Measurements from ENCODE around the gene PLD1. TPM values are rescaled to one million over a fixed set of nuclear protein-coding genes. Genes with fewer than 3 reads are reported as not detected.

Gene PLD1
- total RNA-seq, 1 donor from 2014 or later = 81.0 TPM

DNA sequence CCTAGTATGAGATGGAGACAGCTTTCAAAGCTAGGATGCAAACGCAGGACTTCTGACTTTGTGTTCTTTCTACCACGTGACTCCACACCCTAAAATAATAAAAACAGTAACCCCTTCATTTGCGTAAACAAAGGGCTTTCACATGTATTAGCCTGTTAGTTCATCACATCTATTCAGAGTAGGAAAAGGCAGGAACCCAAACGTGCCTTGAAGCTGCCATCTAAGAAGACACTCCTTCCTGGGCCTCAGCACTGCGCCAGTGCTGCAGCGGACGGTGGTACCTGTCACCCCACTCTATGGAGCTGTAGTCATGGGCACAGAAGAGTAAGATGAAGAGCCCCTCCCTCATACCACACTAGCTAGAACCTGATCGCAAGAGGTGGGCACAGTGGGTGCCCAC lies 34.3 kb downstream of the PLD1 start:
- DNase-seq (ENCODE audit: low read depth, low spot score) = no peak

DNA sequence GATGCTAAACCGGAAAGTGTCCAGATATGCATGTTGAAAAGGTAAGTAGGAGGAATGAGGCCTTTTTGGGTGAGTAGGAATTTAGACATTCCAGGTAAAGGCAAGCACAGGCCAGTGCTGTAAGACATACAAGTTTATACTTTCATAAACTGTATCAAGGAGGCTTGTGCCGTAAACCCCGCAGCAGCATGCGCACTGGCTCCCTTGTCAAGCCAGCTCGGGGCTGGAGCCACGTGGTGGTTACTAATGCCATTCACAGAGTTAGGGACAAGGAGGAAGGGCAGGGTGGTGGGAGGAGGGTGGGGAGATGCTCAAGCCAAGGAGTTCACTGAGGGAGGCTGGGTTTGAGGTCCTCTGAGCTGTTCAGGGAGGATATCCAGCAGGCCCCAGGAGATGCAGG lies 35.8 kb downstream of the PLD1 start:
- no peak for DNase-seq (ENCODE audit: low read depth, low spot score)

DNA sequence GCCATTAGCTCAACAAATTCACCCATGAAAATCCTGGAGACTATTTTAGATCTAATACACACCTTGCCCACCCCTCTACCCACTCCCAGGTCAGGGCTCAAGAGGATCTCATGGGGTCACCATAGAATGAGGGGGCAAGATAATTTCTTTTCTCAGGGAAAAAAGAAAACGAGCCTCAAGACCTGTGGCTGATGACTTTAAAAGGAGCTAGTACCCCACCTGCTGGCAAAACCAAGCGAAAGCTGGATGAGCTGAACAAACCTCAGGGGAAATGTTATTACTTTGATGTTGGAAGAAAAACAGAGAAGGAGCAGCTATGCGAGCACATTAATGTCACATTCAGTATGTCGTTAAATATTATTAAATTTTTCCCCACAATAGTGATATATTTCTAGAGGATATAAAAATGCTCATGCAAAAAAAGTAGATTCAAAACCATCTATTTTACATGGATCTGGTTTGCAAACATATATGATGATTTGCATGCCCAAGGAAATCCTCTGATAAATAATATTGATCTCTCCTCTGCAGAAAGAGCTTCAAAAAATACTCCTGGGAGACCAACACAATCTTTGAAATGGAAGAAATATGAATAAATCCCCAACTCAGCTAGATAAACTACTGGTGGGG lies 37.7 kb downstream of the PLD1 start:
- no peak for DNase-seq (ENCODE audit: low read depth, low spot score)

DNA sequence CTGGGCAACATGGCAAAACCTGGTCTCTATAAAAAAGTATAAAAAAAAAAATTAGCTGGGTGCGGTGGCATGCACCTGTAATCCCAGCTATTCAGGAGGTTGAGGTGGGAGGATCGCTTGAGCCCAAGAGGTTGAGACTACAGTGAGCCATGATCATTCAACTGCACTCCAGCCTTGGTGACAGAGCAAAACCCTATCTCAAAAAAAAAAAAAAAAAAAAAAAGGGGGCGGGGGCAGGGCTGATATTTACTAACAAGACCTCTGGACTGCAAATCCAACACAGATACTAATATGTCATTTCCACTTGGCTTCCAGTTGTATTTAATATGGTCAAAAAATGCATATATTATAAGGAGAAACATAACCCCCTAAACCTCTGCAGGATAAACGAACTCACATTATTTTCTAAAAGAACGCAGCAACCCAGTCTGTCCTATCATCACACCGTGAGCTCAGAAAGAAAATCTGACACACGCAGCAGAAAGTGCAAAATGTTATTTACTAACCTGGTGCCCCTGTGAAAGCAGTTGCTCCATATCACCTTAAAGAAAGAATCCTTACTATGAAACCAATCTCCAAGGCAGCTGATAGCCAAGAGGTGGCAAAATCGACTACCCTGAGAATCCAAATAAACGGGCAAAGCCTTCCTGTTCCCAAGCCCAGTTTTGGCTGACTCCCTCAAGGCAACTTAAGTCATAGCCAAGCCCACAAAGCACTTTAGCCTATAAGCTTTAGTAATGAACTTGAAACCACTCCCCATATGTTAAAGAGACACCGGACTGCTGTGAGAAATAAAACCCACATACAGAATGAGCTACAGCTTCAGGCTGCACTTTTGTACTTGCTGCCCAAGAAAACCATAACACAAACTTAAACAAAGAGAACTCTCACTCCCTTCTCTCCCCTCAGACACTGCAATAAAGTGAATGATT lies 39.3 kb downstream of the PLD1 start:
- peak; percentile 63 for DNase-seq (ENCODE audit: low read depth, low spot score)

DNA sequence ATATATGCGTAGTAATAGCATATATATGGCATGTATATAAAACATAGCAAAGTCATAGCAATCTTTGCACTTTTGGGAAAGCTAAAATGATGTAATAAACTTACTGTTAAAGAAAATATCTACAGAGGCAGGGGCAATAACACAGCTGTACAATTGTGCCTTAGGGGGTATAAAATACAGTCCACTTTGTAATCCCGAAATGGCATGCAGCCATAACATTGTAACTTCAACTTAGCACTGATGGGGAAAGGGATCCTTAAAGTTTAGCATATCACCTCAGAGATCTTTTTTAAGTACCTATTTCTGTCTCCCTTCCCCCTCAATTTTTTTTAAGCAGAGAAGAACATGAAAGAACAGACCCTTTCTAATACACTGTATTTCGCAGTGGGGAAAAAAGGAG lies 40.8 kb downstream of the PLD1 start:
- no peak for DNase-seq (ENCODE audit: low read depth, low spot score)

DNA sequence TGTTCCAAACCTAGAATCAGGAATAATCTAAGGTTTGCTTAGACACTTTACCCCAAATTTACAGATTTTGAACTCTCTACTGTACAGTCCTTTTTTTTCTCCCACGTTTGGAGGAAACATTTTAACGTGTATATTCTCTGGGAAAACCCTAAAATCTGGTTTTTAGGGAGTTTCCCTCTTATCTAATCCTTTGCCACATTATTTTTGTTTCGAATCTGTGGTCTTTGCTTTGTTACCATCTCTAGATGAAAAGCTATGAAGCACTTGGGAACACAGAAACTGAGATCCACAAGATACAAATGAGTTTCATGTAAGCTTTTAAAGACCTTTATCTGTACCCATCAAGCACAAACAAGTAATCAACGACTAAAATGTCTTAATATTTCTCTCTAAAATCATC lies 41.3 kb downstream of the PLD1 start:
- DNase-seq (ENCODE audit: low read depth, low spot score) = no peak

DNA sequence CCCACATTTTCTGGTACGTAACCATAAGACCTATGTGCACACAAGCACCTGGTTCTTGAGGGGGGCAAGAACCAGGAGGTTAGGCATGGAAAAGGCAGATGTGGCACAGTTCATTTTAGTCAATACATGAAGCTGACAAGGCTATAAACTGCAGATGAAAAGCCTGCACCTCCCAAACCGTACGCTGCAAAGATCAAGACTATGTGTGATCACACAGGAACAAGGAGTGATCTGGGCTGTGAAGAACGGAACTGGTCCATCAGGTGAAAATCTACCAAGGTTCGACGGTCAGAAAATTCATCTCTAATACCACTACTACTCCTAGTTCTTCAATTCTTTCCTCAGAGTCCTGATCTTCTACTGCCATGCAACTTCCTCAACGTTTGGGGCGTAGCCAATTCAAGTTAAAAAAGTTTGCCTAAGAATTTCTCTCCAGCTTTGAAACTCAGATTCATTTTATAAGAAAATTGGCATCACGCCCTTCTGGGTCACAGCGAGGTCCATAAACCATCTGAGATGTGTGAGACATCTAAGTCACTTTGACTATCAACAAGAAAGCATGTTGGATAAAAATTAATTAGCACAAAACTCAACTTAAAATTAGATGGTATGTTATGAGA lies 41.9 kb downstream of the PLD1 start:
- DNase-seq (ENCODE audit: low read depth, low spot score) = no peak

DNA sequence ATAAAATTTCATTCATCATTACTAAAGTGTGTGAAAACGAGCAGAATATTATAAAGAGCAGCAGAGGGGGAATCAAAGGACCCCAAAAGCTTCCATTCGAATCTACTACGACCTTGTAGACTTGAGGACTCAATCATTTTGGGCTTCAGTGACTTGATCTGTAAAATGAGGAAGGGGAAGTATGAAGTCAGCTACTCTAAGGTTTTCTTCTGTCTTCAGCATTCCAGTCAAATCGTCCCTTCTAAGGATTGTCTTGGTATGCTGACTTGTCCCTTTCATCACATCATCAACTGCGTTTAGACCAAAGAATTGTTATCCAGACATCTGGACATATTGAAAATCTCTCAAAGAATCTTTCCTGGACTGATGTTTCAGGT lies 44.8 kb downstream of the PLD1 start:
- DNase-seq (ENCODE audit: low read depth, low spot score) = no peak

DNA sequence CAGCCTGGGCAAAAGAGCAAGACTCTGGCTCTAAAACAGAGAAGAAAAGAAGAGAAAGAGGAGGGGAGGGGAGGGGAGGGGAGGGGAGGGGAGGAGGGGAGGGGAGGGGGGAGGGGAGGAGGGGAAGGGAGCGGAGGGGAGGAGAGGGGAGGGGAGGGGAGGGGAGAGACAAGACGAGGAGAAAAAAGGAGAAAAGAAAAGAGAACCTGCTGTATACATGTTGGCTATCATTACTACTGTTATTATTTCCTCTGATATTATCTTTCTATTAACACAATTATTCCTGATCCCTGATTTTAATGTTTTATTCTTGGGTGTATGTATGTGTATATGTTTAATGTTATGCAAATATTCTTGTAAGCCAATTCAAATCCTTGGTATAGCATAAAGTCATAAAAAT lies 46.9 kb downstream of the PLD1 start:
- no peak for DNase-seq (ENCODE audit: low read depth, low spot score)

DNA sequence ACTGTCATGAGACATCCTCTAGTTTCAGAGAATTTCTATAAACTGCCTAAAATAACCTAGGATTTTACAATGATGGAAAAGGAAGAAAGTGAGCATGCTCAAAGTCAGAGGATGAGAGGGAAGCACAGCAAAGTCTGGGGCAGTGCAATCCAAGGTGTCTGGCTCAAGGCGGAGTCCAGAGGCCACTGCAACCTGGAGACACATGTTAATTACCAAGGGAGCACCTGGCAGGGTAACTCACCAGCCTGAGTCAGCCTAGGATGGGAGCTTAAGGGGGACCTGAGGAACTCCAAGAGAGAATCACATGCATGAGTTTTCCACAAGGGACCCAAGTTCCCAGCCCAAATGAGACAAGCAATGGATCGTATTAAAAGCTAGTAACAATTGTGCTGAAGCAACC lies 49.8 kb downstream of the PLD1 start:
- DNase-seq (ENCODE audit: low read depth, low spot score) = no peak

DNA sequence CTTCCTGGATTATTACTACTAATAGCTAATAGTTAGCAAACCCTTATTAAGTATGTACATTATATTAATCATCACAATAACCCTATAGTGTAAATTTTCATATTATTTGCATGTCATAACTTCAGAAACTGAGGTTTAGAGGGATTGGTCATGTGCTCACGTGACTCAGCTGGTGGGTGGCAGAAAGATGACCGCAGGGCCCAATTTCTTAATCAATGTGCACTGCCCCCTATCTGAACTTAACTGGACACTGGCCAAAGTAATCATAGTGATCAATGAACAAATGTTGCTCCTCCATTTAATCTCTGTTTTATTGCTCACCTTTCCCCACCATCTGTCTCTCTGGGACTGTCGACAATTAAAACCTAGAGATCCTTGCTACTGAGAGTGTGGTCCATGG lies 52.2 kb downstream of the PLD1 start:
- no peak for DNase-seq (ENCODE audit: low read depth, low spot score)

DNA sequence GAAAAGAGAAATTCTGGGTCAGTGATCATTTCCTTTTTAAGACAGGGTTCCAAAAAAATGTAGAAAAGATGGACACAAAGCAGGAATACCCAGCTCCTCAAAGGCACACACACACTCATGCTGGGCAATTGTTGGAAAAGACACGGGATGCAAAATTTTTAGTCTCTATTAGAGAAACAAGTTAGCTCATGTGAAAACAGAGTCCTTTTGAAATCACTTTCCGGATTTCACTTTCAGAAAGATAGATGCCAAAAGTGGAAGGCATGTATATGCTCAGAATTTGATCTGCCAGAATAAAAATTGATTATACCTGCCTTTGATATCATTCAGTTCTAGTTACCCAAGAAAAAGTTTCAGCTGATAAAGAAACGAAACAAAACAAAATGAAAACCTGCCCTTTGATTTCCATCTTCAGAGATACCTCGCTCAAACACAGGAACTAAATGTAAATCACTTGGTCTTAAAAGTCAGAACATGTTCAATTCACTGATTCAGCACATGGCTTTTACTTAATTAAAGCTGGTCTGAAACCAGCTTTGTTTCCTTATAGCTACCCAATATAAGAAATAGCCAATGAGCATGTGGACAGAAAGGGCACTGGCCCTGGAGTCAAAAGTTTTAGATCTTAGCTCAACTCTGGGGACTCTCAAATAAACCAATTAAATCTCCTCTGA lies 52.8 kb downstream of the PLD1 start:
- DNase-seq (ENCODE audit: low read depth, low spot score) = no peak

DNA sequence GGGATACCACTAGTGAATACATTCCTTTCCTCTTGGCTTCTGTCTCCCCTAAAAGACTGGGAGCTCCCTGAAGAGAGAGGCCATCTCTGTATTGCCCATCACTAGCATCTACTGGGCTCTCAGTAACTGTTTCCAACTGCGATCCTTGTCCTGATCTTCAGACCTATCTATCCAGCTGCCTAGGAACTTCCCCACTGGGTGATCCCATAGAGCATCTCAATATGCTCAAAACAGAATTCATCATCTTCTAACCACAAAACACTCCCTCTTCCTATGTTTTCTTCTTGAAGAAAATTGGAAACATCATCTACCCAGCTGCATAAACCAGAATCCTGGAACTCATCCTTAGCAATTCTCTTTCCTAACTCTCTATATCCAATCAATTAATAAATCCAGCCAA lies 54.6 kb downstream of the PLD1 start:
- no peak for DNase-seq (ENCODE audit: low read depth, low spot score)

DNA sequence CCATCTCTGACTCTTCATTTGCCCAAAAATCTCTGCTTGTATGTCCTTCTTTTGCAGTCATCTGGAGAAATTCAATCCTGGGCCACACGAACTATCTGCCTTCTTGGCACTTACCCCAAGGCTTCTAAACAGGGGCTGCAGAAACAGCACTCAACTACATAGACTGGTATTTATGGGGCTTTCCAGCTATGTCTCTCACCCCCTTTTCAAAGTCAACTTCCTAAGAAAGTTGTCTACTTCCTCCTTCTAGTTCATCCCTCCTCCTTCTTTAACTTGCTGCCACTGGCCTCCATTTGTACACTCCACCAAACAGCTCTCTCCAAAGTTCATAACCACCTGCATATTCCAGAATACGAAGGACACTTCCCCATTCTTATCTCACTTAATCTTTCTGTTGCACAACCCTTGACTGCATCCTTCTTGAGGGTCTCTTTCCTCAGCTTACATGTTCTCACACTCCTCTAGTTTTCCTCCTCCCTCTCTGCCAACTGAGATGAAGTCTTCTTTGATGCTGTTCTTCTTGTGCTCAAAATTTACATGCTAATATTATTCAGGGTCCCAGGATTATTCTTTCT lies 55.2 kb downstream of the PLD1 start:
- no peak for DNase-seq (ENCODE audit: low read depth, low spot score)

DNA sequence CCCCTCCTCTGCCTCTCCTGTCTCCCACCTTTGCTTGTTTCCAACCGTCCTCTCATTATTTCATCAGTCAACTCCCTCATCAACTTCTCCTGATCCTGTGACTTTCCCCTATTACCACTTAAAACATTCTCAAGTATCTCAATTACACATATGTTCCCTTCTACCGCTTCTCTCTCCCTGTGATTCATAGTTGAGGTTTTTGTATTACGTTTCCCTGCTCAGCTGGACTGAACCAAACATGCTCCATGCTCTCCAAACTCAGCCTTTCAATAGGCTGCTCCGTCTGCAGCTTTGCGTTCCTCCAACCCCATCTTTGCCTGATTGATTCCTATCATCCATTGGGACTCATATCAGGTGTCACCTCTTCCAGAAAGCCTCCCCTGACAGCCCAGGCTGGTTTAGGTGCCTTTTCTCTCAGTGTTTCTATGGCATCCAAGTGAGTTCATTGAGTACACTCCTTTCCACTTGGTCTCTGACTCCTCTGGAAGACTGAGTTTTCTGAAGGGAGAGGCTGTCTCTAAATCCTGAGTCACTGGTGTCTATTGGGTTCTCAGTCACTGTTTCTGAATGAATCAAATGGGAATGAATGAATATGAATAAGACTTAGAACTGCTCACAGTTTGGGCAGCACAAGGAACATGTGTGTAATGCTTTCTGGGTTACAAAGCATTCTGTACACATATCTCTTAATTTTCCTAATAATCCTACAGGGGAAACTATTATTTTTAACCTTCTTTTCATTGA lies 56.4 kb downstream of the PLD1 start:
- no peak for DNase-seq (ENCODE audit: low read depth, low spot score)

DNA sequence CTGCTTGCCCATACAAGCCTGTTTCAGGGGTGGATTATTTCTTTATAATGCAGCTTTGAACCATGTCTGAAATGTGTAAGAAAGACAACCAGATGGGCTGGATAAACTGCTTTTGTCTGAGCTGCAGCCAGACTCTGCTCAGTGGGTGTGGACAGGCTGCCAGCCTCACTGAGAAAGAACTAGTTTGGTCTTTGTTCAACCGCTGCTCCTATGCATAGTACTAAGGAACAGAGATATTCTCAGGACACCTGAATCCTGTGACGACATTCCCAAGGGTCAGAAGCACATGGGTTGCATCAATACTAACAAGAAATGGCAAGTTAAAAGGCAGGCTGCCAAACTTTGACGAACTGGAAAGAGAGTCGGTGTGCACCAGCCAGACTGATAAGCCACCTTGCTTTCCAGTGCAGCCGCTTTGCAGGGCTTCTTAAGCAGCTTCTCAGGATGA lies 57.2 kb downstream of the PLD1 start:
- DNase-seq (ENCODE audit: low read depth, low spot score) = no peak

DNA sequence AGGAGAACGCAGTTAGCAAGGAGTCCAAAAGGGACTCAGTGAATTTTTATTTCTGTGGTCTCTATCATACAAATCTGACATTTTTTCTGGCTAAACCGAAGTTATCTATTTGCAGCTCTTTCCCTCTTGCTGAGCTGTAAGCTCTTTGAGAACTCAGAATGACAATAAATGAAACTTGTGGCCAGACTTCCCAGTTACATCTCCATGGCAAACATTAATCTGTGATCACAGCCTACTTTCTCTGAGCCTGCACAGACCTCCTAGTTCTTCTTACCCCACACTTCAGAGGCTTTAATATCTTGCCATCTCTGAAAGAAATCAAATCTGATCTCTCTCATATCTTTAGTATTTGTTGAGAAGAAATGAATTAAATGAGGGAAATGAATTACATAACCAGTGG lies 58.0 kb downstream of the PLD1 start:
- no peak for DNase-seq (ENCODE audit: low read depth, low spot score)

DNA sequence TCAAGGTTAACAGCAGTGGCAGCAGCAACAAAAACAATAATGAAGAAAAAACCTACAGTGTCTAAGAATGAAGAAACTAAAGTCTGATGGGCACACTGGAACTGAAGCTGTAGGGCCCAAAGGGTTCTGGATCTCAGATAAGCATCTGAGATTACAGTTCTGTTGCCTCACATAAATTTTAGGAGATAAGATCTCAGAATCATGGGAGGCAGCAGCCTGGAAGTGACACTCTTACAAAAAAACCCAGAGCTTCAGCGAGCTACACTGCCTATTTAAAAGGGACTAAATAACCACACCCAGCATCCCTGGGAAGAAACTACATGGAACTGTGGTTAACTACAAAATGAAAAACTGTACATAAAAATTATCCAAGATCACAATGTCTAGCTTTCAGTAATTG lies 61.2 kb downstream of the PLD1 start:
- DNase-seq (ENCODE audit: low read depth, low spot score) = no peak

DNA sequence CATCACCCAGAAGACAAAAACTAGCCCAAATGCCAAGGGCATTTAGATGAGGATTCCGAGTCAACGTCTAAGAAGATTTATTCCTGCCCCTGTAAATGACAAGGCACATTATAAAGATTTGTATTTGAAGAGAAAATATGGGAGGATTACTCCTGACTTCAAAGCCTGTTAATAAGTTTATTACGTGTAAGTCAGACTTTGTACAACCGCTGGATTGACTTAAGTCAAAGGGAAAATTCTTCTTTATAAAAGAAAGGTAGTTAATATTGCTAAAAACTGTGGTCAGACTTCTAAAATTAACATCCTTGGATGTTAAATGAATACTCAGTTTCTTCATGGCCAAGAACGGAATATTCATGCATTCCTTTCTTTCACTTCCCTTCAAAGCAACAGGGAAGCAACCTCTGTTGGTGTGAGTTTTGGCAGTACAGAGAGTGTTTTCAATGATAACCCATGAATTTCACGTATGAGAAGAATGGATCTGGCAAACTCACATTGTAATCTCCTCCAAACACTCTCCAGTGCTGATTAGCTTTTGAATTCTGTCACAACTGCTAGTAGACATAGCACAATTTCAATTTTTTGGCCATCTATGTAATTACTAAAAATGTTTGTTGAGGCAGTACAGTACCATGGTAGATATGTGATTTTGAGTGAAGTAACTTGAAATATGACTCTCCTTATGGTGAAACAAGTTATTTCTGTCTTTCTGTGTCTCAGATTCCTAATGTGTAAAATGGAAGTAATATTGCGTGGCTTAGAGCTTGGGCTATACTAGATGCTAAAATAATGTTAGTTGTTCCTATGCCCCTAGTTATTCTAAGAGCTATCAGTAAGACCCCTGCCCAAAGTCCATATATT lies 62.0 kb downstream of the PLD1 start:
- DNase-seq (ENCODE audit: low read depth, low spot score) = no peak

All from pulmonary artery endothelial cell (primary cell).